ENCODE data around the gene RBMX.

DNA sequence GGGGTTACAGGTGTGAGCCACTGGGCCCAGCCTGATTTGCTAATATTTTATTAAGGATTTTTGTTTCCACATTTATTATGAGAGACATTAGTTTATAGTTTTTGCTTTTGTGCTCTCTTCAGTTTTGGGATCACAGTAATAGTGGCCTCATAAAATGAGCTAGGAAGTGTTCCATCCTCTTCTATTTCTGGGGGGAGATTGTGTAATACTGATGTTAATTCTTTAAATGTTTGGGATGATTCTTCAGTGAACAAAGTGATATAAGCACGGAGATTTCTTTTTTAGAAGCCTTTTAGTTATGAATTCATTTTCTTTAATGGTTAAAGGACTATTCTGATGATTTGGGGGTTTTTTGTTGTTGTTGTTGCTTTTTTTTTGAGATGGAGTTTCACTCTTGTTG, 41.3 kb downstream of the RBMX start:
- TF ChIP-seq, protein P1, sequence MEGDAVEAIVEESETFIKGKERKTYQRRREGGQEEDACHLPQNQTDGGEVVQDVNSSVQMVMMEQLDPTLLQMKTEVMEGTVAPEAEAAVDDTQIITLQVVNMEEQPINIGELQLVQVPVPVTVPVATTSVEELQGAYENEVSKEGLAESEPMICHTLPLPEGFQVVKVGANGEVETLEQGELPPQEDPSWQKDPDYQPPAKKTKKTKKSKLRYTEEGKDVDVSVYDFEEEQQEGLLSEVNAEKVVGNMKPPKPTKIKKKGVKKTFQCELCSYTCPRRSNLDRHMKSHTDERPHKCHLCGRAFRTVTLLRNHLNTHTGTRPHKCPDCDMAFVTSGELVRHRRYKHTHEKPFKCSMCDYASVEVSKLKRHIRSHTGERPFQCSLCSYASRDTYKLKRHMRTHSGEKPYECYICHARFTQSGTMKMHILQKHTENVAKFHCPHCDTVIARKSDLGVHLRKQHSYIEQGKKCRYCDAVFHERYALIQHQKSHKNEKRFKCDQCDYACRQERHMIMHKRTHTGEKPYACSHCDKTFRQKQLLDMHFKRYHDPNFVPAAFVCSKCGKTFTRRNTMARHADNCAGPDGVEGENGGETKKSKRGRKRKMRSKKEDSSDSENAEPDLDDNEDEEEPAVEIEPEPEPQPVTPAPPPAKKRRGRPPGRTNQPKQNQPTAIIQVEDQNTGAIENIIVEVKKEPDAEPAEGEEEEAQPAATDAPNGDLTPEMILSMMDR (IDR thresholded peaks at IDR 0.05), result no peak
- TF ChIP-seq POLR2A (IDR thresholded peaks at IDR 0.05; ENCODE audit: low read length), result no peak
- no peak for TF ChIP-seq EHMT2 (IDR thresholded peaks at IDR 0.05; ENCODE audit: low read depth)
- no peak for TF ChIP-seq PHF8 (IDR thresholded peaks at IDR 0.05; ENCODE audit: borderline replicate concordance, low read depth)

All from A549 (cell line).